NCI-H2171 treated with DMSO at 0.1 percent for 48 hours (cell line): ENCODE measurements around the gene MOB2.
"Not testable (repeated sequence)": the region's sequence is repeated elsewhere in the genome, so short reads cannot be mapped to it uniquely, and the experiment has no call there.

ENCODE experiments used
- DNase-seq: peaks from one replicate; lab custom pipeline; 2025; lab: John Stamatoyannopoulos, UW

The MOB2 gene

GRCh38 chr11:1440066-1440465 lies 46.5 kb downstream of the MOB2 start:
- DNase-seq = no peak

GRCh38 chr11:1439341-1439740 lies 47.2 kb downstream of the MOB2 start:
- no peak for DNase-seq

DNA sequence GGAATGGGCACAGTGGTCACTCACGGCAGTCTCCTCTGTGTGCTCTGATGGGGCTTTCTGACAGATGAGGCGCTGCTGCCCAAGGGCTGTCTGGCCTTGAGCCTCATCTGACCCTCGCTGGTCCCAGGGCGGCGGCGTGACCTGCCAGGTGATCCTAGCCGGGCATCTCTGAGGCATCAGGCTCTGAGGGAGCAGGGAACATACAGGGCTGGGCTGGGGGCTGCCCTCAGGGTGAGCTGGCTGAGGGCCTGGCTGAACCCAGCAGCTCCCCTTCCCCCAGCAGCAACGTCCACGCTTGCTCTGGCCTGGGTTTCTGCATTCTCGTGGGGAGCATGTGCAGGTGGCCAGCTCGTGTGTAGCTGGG lies 47.6 kb downstream of the MOB2 start:
- DNase-seq = no peak

DNA sequence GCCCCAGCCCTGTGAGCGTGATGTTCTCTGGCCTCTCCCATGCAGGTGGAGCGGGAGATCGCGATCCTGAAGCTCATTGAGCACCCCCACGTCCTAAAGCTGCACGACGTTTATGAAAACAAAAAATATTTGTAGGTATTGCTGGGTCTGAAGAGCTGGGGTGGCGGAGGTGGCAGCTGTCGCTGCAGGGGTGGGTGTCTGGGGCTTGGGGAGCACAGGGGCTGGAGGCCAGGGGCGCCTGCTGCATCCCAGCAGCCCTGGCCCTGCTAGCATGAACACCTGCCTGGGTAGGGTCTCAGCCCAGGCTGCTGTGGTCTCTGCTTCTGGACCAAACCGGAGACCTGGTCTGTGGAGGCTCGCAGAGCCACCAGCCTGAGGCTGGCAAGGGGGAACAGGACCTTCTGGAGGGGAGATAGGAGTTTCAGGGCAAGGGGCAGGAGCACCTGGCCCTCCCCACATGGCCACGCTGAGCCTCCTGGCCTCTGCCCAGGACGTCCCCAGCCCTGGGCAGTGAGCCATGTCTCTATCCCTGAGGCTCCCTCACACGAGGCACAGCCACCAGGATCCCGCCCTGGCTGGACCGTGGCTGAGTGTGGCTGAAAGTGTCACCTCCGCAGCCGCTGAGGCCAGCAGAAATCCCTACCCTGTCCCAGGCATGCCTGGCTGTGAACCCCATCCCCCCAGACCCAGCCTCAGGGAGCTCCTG lies 48.2 kb downstream of the MOB2 start:
- no peak for DNase-seq

DNA sequence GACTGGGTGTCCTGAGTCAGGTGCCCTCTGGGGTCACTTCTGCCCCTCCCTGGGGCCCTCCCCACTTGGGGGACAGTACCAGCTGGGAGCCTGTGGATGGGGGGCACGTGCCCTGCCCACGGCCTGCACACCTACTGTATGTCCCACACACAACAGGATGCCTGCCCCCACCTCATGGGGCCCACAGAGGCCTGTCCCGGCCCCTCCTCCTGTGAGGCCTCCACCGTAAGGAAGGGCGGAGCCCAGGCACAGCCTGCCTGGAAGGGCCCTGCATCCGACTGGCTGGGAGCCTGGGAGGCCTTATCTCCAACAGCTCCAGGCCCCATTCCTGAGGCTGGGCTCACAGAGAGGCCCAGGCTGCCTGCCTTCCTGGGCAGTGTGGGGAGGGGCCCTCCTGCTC lies 49.1 kb downstream of the MOB2 start:
- DNase-seq = no peak

DNA sequence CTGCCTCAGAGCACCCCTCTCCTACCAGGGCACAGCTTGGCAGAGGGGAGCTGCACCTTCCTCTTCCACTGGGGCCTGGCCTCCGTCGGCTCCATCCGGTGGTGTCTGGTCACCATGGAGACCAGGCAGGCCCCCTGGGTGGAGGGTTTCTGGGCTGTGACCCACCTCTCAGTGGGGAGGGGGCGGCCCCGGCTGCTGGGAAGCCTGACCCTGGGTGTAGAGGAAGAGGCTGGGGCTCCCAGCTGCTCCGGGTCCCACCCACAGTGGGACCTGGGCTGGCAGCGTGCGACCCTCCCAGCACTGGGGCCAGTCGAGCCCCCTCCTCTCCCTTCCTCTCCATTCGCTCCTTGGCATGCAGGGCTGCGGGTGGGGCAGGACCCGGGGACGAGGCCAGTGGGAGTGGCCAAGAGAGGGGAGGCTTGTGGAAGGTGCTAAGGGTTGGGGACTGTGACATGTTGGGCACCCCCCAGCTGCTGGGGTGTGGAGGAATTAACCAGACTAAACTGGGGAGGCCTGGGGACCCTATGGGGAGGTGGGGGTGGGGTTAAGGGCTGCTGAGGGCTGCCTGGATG lies 50.0 kb downstream of the MOB2 start:
- no peak for DNase-seq

GRCh38 chr11:1435820-1436467 lies 50.6 kb downstream of the MOB2 start:
- no peak for DNase-seq

DNA sequence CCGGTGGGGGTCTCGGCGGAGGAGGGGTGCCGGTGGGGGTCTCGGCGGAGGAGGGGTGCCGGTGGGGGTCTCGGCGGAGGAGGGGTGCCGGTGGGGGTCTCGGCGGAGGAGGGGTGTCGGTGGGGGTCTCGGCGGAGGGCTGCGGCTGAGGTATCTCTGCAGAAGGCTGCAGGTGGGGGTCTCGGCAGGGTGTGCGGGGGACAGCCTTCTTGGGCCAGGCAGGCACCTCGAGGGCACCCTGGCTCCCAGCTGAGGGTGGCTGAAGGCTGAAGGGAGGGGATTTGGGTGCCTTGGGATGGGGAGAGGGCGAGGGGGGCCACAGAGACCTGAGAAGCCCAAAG lies 51.1 kb downstream of the MOB2 start:
- DNase-seq = not testable (repeated sequence)

- DNase-seq = no peak
Measured at GRCh38 chr11:1433977-1434640, 52.5 kb downstream of the MOB2 start.

GRCh38 chr11:1433568-1433967 lies 53.0 kb downstream of the MOB2 start:
- DNase-seq = no peak

DNA sequence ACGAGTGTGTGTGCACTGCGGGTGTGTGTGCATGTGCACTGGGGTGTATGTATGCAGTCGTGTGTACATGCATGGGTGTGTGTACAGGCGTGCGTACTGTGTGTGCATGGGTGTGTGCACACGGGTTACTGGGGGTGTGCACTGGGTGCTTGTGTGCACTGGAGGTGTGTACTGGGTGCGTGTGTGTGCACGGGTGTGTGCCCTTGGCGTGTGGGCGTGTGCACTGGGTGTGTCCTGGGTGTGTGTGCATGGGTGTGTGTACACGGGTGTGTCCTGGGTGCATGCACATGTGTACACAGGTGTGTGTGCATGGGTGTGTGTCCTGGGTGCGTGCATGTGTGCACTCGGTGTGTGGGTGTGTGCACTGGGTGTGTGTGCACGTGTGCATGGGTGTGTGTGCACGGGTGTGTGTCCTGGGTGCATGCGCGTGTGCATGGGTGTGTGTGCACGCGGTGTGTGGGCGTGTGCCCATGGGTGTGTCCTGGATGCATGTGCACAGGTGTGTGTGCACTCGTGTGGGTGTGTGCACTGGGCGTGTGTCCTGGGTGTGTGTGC lies 57.7 kb downstream of the MOB2 start:
- no peak for DNase-seq

DNA sequence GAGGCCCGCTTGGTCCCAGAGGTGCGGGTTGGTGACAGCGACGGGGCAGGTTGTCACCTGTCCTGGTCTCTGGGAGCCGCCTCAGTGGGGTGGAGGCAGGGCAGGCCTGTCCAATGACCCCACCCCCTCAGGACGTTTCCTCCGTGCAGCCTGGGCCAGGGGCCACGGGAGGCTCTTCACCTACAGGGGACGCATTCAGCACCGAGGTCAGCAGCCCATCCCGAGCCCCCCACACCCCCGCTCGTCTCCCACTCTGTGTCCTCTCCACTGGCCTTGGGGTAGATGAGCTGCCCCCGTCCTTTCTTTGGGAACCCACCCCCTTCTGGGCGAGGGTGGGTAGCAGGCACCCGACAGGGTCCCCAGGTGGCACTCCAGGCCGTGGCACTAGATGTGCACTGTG lies 61.1 kb downstream of the MOB2 start:
- no peak for DNase-seq

DNA sequence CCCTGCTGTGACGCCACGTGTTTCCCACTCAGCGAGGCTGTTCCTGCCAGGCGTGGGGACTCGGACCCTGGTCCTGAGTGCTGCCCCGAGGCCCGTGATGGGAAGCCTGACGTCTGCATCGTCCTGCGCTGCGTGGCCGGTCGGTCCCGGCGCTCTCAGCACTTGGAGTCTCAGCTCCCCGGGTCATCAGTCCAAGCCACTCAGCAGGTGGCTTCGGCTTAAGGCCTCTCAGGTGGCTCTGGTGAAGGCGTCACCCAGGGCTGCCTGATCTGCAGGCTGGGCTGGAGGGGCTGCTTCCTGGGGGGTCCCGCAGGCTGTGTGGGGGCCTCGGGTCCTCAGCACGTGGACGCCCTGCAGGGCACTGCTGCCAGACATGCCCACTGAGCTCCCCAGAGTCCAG lies 61.6 kb downstream of the MOB2 start:
- no peak for DNase-seq

- not testable (repeated sequence) for DNase-seq
Measured at GRCh38 chr11:1423406-1423805, 63.2 kb downstream of the MOB2 start.

DNA sequence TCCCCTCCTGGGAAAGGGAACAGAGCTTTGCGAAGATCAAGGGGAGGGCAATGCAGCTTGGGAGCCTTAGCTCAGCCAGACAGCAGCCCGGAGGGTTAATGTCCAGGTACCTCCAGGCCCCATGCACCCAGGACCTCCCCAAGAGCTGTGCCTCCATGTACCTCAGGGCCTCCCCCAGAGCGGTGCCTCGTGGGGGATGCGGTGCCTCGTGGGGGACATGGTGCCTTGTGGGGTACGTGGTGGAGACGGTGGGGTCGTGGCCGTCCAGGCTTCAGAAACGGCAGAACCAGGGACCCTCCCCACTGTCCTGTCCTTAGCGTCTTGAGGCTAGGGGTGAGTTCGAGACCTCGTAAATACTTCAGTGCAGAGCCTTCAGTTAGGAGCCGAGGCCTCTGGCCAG lies 63.6 kb downstream of the MOB2 start:
- no peak for DNase-seq

DNA sequence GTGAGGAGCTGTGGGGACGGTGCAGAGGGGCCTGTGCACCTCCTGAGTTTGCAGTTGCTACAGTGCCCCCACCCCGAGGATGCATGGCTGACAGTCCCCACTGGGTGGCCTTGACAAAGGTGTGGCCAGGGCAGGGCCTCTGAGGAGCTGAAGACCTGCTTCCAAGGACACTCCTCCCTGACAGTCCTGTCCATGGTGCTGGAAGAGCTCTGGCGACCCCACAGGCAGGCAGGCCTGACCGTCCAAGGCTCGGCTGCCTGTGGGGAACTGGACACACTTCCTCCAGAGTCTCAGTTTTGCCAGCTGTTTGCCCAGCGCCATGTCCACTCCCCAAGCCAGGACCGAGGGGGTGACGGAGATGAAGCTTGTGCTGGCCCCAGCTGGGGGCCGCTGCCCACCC lies 64.1 kb downstream of the MOB2 start:
- DNase-seq = no peak

GRCh38 chr11:1421291-1421690 lies 65.3 kb downstream of the MOB2 start:
- DNase-seq = no peak

DNA sequence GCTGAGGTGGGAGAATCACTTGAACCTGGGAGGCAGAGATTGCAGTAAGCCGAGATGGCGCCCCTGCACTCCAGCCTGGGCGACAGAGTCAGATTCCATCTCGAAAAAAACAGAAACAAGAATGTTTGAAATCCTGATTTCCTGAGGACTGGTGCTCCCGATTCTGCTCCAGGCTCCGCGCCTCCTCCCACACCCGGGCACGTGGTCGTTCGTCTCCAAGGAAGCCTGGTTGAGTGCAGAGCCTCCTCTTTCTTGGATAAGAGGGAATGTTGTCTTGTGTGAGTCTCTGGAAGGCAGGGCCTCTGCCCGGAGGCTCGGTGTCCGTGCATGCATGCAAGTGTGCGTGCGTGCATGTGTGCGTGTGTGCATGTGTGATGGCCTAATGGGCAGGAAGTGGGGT lies 66.8 kb downstream of the MOB2 start:
- no peak for DNase-seq
